Suppressor macrophage treated with lipopolysaccharide for 1 hour (primary cell): ENCODE data around the gene PHC2.

Experiments
- DNase-seq, 3 donors: peaks; one replicate each; pipeline ENCODE4 v3.0.0-alpha.2; 2020 to 2022

Gene PHC2

GRCh38 chr1:33347650-33347992 is 83.3 kb downstream of the PHC2 start:
- no peak for DNase-seq

GRCh38 chr1:33346927-33347649 is 83.8 kb downstream of the PHC2 start:
- peak; percentile 50 to 61 (median 51) for DNase-seq

GRCh38 chr1:33346533-33346926 is 84.4 kb downstream of the PHC2 start:
- peak; percentile 49 to 55 (median 51) for DNase-seq

GRCh38 chr1:33344896-33345560 is 85.9 kb downstream of the PHC2 start:
- no peak for DNase-seq

- no peak for DNase-seq
Measured at GRCh38 chr1:33343539-33343938, 87.4 kb downstream of the PHC2 start.

GRCh38 chr1:33342041-33342723 is 88.7 kb downstream of the PHC2 start:
- peak in 2 of 3 donors; percentile 34 to 44 for DNase-seq

GRCh38 chr1:33341190-33341589 is 89.7 kb downstream of the PHC2 start:
- DNase-seq: no peak

GRCh38 chr1:33339413-33339812 is 91.5 kb downstream of the PHC2 start:
- no peak for DNase-seq

- peak; percentile 80 to 92 (median 92) for DNase-seq
Measured at GRCh38 chr1:33338440-33339211, 92.3 kb downstream of the PHC2 start.

- no peak for DNase-seq
Measured at GRCh38 chr1:33338048-33338439, 92.9 kb downstream of the PHC2 start.

GRCh38 chr1:33337441-33337840 is 93.5 kb downstream of the PHC2 start:
- DNase-seq: no peak

- no peak for DNase-seq
Measured at GRCh38 chr1:33336580-33336979, 94.3 kb downstream of the PHC2 start.

GRCh38 chr1:33335020-33335419 is 95.9 kb downstream of the PHC2 start:
- DNase-seq: peak; percentile 54 to 70 (median 62)

- DNase-seq: peak; percentile 45 to 74 (median 60)
Measured at GRCh38 chr1:33334081-33334552, 96.8 kb downstream of the PHC2 start.

GRCh38 chr1:33332881-33333280 is 98.0 kb downstream of the PHC2 start:
- DNase-seq: no peak

GRCh38 chr1:33332357-33332789 is 98.5 kb downstream of the PHC2 start:
- peak in 1 of 3 donors; percentile 10 for DNase-seq

- DNase-seq: peak in 1 of 3 donors; percentile 12
Measured at GRCh38 chr1:33331444-33332356, 99.2 kb downstream of the PHC2 start.

- peak in 1 of 3 donors; percentile 12 for DNase-seq
Measured at GRCh38 chr1:33330906-33331305, 100.0 kb downstream of the PHC2 start.

GRCh38 chr1:33330361-33330890 is 100.5 kb downstream of the PHC2 start:
- no peak for DNase-seq

- DNase-seq: no peak
Measured at GRCh38 chr1:33329600-33330305, 101.1 kb downstream of the PHC2 start.

- DNase-seq: no peak
Measured at GRCh38 chr1:33328817-33329216, 102.1 kb downstream of the PHC2 start.
